HG02885 (cell line): ENCODE results near the gene CACNA1S.

Source experiments
- ATAC-seq: cut with Tn5 transposase; IDR thresholded peaks from one replicate; pipeline ENCODE4 v1.9.1; 2021; ENCODE audit warnings: mild to moderate bottlenecking; ENCODE audit not compliant: unreplicated experiment, poor library complexity

Gene CACNA1S

GRCh38 chr1:201068976-201069375 lies 43.2 kb downstream of the CACNA1S start:
- no peak for ATAC-seq

GRCh38 chr1:201066986-201067385 lies 45.2 kb downstream of the CACNA1S start:
- ATAC-seq, result no peak

- ATAC-seq, result no peak
Observed at GRCh38 chr1:201065686-201066085, 46.5 kb downstream of the CACNA1S start.

GRCh38 chr1:201064806-201065205 lies 47.4 kb downstream of the CACNA1S start:
- ATAC-seq, result no peak

- ATAC-seq, result no peak
Observed at GRCh38 chr1:201063145-201063544, 49.1 kb downstream of the CACNA1S start.

GRCh38 chr1:201062511-201063091 lies 49.6 kb downstream of the CACNA1S start:
- ATAC-seq, result no peak

- ATAC-seq, result no peak
Observed at GRCh38 chr1:201061886-201062285, 50.3 kb downstream of the CACNA1S start.

GRCh38 chr1:201061049-201061448 lies 51.2 kb downstream of the CACNA1S start:
- no peak for ATAC-seq

GRCh38 chr1:201060586-201060985 lies 51.6 kb downstream of the CACNA1S start:
- no peak for ATAC-seq

- ATAC-seq, result no peak
Observed at GRCh38 chr1:201059871-201060555, 52.2 kb downstream of the CACNA1S start.

GRCh38 chr1:201059401-201059800 lies 52.8 kb downstream of the CACNA1S start:
- ATAC-seq, result no peak

GRCh38 chr1:201054091-201054543 lies 58.1 kb downstream of the CACNA1S start:
- no peak for ATAC-seq

- ATAC-seq, result no peak
Observed at GRCh38 chr1:201053155-201053860, 58.9 kb downstream of the CACNA1S start.

- no peak for ATAC-seq
Observed at GRCh38 chr1:201051399-201051798, 60.8 kb downstream of the CACNA1S start.

GRCh38 chr1:201050515-201051277 lies 61.5 kb downstream of the CACNA1S start:
- ATAC-seq, result no peak

- no peak for ATAC-seq
Observed at GRCh38 chr1:201049248-201049831, 62.9 kb downstream of the CACNA1S start.

- no peak for ATAC-seq
Observed at GRCh38 chr1:201048521-201048920, 63.7 kb downstream of the CACNA1S start.

GRCh38 chr1:201044119-201044518 lies 68.1 kb downstream of the CACNA1S start:
- no peak for ATAC-seq

- ATAC-seq, result peak; percentile 70
Observed at GRCh38 chr1:201042779-201043461, 69.3 kb downstream of the CACNA1S start.

- ATAC-seq, result no peak
Observed at GRCh38 chr1:201041011-201041410, 71.2 kb downstream of the CACNA1S start.
